Stimulated activated CD8-positive, alpha-beta memory T cell treated with anti-CD3 and anti-CD28 coated beads, Interleukin-12 subunit alpha, Interleukin-12 subunit beta, amount 100 ng/mL, for 24 hours (primary cell): ENCODE data around the gene PGAP1.
A peak's percentile ranks its signal among the peaks of the same experiment; 100 is the strongest.

ENCODE experiments used
- DNase-seq: peaks from one replicate; pipeline ENCODE4 v3.0.0-alpha.2; 2020; ENCODE audit errors: extremely low read depth

PGAP1 gene

GRCh38 chr2:196926562-196927375, at the start of gene PGAP1:
PGAP1 (minus strand) TSS chr2:196926707; CDS start chr2:196926616, 91 bp downstream.
- peak; percentile 70 for DNase-seq

- no peak for DNase-seq
These were observed 48.5 kb upstream of the PGAP1 start for GRCh38 chr2:196974970-196975369.

GRCh38 chr2:196971574-196972279, 45.2 kb upstream of the PGAP1 start:
- DNase-seq, result no peak

GRCh38 chr2:196970099-196970498, 43.6 kb upstream of the PGAP1 start:
- DNase-seq, result no peak

- DNase-seq, result no peak
These were observed 42.0 kb upstream of the PGAP1 start for GRCh38 chr2:196968516-196968915.

GRCh38 chr2:196967775-196968174, 41.3 kb upstream of the PGAP1 start:
- no peak for DNase-seq

GRCh38 chr2:196967116-196967515, 40.6 kb upstream of the PGAP1 start:
- no peak for DNase-seq

GRCh38 chr2:196966061-196966460, 39.6 kb upstream of the PGAP1 start:
- no peak for DNase-seq

GRCh38 chr2:196965651-196966050, 39.1 kb upstream of the PGAP1 start:
- DNase-seq, result no peak

GRCh38 chr2:196963961-196964360, 37.5 kb upstream of the PGAP1 start:
- DNase-seq, result no peak

GRCh38 chr2:196963043-196963442, 36.5 kb upstream of the PGAP1 start:
- no peak for DNase-seq

GRCh38 chr2:196962325-196962724, 35.8 kb upstream of the PGAP1 start:
- no peak for DNase-seq

- DNase-seq, result no peak
These were observed 35.4 kb upstream of the PGAP1 start for GRCh38 chr2:196961889-196962288.

- DNase-seq, result no peak
These were observed 33.3 kb upstream of the PGAP1 start for GRCh38 chr2:196959734-196960338.

GRCh38 chr2:196959281-196959680, 32.8 kb upstream of the PGAP1 start:
- no peak for DNase-seq

GRCh38 chr2:196957881-196958525, 31.5 kb upstream of the PGAP1 start:
- DNase-seq, result no peak

- DNase-seq, result no peak
These were observed 30.9 kb upstream of the PGAP1 start for GRCh38 chr2:196957442-196957841.

- DNase-seq, result no peak
These were observed 29.6 kb upstream of the PGAP1 start for GRCh38 chr2:196956069-196956468.

GRCh38 chr2:196955036-196955435, 28.5 kb upstream of the PGAP1 start:
- DNase-seq, result no peak

- no peak for DNase-seq
These were observed 27.5 kb upstream of the PGAP1 start for GRCh38 chr2:196954001-196954400.

GRCh38 chr2:196952936-196953335, 26.4 kb upstream of the PGAP1 start:
- DNase-seq, result no peak

- no peak for DNase-seq
These were observed 25.5 kb upstream of the PGAP1 start for GRCh38 chr2:196951973-196952372.
